HuH-7.5 (cell line): Measurements from ENCODE around the gene KRT85.

Experiments used
- DNase-seq: peaks from one replicate; pipeline ENCODE4 v3.0.0; 2011; ENCODE audit warnings: low spot score

Gene KRT85

DNA sequence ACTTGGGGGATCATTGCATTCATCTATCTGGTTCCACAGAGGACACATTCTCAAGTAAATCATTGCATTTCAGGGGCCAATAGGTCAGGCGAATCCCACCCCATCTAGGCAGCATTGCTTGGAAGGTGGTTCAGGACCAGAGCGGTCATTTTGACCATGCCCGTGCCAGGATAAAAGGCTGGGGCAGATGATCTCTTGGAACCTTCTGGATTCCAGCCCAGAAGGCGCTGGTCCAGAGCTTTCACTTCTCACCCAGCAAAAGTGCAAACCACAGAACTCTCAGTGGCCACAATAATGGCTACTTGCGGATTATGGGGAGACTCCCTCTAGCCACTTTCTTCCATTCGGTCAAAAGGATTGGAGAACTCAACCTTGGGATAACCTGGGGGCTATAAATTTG lies 595 bp upstream of the KRT85 start:
- no peak for DNase-seq

DNA sequence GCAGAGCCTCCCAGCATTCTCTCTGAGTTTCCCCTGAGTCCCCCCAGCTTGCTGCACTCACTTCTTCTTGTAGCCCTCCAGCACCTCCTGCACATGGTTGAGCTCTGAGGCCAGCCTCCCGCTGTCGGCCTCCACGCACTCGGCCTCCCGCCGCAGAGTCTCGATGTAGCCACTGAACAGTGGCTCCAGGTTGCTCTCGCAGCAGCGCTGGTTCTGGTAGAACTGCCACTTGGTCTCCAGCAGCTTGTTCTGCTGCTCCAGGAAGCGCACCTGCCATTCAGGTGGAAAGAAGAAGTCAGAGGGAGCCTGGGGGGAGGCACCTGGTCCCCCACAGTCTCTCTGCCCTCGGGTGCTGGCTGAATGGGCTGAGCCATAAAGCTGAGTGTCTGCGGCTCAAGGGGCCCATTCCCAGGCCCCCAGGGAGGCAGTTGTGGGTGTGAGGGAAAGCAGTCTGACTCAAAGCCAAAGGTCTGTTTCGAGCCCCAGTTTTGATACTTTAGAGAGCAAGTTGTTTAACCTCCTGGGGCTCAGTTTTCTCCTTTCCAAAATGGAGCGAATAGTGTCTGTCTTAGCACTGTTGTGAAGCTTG lies 2.3 kb downstream of the KRT85 start:
- DNase-seq, result no peak

DNA sequence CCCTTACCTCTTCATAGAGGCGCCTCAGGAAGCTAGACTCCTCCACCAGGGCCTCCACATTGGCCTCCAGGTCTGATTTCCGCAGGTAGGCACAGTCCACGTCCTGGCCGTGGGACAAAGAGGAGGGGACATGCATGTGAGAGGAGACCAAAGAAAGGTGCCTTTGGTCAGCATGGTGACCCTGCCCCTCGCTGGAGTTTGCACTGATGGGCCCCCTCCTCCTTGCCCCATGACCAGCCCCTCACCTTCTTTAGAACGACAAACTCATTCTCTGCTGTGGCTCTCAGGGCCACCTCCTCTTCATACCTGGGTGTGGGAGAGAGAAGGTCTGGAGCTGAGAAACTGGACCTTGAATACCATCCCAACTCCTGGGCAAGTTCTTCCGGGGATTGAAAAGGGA lies 3.2 kb downstream of the KRT85 start:
- DNase-seq, result no peak

DNA sequence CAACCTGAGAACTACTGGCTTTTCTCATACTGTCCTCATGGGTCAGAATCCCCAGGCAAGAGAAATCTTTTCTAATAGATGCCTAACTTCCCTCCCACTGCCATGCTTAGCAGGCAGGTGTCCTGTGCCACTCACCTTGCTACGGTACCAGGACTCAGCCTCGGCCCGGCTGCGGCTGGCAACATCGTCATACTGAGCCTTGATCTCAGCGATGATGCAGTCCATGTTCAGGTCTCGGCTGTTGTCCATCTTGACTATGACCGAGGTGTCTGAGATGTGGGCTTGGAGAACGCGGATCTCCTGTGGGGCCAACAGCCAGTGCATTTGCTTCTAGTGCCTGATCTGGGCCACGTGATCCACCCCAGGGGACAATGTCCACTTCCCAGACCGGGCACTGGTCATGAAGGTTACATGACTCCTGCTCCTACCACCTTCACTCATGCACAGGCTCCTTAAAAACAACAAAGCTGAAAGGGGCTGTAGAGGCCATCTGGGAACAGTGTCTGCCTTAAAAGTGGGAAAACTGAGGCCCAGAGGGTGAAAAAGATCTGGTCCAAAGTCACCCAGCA lies 4.1 kb downstream of the KRT85 start:
- no peak for DNase-seq

DNA sequence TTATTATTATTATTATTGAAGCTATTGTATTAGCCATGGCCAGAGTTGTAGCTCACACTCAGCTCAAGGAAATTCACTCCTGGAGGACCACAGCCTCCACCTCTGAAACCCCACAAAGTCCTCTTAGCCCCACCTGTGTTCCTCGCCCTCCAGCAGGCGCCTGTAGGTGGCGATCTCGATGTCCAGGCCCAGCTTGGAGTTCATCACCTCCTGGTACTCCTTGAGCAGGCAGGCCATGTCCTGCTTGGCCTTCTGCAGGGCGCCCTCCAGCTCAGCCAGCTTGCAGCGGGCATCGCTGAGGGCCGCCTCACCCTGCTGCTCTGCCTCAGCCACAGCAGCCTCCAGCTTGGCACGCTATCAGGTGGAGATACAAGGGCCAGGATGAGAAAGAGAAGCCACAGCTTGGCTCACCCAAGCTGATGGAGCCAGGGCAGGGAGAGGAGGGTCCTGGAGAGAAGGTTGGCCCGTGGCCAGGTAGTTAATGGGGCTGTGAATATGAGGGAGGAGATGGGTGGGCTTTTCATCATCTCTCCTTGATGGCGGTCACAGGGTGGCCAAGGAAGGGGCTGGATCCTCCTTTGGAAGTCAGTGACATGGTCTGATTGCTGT lies 5.1 kb downstream of the KRT85 start:
- no peak for DNase-seq

DNA sequence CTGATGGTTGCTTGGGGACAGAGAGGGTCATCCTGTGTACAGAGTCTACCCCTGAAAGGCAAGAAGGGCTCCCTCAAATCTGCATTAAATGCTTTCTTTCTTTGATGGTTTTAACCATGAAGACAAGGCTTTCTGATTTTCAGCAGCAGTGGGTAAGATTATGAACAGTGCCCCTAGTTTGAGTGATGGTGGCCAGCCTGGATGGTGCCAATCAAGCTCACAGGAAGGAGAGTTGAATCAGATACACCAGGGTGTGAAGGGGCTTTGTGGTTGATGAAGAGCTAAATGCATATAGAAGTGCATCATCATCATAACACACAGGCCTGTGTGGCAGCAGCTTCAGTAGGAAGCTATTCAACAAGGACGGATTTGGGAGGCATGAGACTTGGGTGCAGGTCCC lies 5.7 kb downstream of the KRT85 start:
- DNase-seq, result no peak

DNA sequence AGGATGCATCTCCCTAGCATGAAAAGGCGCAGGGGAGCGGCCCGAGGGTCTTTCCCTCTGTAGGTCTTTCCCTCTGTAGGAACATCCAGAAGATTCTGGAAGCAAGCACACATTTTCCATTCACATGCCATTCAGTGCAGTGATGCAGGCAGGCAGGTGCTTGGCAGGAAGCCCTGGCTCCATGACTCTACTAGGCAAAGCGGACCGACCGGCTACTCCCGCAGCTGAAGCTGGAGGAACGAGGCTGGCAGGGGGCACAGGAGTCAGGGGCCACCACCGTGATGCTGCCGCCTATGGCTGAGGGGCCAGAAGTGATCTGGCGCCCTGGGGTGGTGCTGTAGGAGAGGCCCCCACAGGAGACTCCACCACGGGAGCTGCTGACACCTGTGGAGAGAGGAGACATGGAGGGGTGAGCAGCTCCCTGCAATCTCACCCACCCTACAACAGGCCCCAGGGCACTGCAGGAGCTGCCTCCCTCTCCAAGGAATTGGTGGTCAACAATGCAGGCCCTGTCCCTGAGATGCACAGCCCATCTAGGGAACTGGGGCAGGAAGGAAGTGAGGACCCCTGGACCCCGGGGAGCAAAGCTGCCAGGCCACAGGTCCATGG lies 6.5 kb downstream of the KRT85 start:
- DNase-seq, result no peak

DNA sequence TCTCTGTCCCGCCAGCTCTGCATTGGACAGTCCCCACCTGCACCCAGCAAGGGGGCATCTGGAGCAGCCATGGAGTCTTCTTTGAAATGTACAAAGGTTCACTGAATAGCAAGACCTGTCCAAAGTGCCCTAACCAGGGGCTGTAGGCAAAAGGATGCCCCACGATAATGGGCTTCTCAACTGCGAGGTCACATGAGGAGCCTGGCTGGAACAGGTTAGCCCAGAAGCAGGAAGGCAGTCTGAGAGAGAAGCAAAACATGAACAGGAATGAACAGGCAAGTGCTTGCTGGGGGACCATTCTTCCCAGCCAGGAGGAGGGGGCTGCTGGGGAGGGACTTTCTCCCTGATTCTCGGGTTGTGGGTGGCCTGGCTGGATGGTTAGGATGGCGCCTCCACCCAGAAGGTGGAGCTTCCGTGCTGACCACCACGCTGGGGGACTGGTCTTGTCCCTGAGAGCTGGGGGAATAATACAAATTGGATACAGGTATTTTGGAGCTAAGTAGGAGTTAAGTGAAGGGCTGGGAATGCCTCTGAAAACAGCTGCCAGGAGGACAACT lies 7.1 kb downstream of the KRT85 start:
- no peak for DNase-seq

DNA sequence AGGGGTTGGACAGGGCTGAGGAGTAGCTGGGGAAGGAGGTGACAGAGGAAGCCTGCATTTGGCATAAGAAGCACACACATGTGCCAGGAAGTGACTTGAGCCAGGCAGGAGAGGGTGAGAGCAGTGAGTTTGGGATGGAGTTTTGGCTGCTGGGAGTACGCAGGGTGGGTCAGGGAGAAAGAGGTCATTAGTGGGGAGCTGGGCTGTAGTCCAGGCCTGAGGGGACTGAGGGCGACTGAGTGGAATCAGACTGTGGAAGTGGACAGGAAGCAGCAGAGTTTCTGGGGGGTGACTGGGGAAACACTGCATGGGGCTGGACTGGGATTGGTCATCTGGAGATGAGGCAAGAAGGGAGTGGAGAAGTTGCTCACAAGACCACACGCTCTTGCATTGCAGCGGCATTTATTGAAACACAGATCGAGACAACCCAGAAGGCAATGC lies 7.6 kb downstream of the KRT85 start:
- DNase-seq, result no peak

DNA sequence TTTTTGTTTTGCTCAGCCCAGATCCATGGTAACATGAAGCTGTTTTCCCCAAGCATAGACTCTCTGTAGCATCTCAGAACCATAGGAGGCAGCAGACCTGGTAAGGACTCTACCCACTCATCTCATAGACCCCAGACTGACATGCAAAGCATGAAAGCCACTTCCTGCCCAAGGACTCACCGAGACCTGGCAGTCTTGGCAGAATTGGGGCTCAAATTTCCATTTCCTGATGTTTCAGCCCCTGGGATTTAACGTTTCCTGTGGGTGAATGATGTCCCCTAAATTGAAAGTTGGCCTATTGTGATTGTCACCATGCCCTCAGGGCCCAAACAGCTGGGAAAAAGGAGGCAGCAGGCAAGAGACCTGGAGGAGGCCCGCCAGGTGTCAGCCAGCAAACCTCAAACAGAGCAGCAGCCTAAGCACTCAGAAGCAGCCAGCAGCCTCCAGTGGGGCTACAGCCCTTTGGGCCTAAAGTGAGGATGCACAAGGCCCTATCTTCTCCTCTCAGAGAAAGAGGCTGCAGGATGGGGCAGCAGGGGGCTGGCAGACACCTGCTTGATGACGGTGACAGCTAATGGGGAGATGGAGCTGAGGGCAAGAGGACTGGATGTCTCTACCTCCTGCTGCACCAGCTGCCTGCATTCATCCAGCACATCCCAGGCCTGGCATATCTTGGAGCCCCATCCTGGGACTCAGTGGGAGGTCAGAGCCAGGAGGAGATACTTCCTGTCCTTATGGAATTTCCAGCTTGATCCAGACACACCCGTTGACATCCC lies 8.5 kb downstream of the KRT85 start:
- DNase-seq, result no peak

DNA sequence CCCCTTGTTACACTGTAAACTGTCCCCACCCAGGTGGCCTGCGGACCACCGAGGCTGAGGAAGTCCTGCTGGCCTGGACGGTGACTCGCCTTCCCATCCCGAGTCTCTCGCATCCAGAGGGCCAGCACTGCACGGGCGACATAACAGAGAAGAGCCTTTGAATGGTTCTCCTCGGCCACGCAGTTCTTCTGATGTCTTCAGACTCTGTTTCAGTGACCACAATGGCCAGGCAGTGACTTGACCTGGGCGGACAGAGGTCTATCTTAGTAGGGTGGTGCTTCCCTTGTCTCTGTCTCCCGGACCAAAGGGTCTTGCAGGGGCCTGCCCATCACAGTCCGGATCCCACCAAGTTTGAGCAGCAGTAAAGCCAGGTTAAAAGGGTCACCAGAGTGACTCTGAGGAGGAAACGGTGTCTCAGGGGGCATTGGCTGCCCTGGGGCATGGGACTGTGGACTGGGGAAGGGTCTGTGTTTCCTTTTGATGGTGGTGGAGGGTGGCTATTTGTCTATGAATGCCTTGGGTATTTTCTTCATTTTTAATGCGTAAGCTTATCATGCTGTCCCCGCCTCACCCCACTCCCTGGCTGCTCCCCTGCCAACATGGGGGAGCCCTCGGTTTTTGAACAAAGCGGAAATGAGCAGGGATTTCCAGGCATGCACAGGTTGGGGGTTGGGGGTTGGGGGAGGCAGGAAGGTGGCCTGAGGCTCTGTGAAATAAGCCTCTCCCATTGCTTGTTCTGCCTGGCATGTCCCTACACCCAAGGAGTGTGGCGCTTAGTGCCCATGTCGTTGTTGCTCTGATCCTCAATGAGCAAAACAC lies 10.3 kb downstream of the KRT85 start:
- DNase-seq, result no peak

DNA sequence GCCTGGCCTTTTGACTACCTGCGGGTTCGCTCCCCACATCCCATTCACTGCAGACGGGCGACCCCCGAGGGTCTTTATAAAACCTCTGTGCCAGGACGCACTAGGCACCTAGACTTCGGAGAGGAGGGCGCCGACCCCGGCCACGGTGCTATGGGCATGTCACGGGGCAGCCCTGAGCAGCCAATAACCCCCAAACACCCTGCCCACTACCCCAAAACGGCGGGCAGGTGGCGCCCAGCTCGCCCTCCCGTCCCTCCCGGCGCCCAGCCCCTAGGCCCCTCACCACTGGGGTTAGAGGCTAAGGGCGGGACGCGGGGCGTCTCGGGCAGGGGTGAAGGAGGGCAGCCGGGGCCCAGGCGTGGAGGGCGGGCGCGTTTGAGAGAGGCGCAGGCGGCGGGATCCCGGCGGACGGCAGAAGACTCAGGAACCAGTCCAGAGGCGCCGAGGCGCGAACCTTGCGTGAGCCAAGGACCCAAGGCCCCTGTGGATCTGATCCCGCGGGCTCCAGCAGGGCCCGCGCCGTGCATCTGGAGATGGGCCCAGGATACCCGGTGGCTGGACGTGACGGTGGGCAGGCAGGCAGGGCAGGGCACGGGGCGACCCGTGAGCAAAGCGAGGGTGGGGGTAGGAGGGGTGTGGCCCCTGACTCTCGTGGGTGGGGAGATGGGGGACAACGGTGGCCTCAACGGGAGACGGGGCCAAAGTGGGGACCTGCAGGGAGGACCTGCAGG lies 11.1 kb downstream of the KRT85 start:
- no peak for DNase-seq

DNA sequence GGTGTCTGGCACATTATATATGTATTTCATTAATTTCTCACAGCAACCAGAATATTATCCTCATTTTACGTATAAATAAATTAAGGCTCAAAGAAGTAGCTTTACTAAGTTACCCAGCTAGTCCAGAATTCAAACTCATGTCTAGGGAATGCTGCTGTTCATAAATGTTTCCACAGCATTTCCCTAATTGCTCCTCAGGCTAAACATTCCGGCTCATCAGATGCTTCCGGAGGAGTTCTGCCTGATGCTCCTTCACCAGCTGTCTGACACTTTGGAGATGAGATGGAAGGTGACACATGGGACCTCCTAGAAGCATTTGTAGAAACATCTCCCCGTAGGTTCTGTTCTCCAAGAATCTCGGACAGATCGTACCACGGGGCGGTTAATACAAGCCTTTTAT lies 12.1 kb downstream of the KRT85 start:
- DNase-seq, result no peak

DNA sequence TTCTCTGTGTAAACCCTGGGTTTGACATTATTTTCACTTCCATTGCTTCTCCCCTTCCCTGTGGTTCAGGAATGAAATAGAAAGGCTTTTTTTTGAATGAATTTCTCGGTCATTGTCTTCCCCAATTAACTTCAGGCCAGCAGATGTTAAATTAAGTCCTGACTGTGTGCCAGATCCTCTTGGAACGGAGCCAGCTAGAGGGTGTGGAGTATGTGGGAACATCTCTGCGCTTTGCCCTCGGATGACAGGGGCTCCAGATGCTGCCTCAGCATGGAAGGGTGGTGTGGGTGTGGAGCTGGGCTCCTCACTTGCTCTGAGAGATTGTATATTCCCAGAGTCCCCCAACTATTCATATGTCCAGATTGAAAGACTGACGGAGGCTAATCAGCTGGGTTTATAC lies 13.1 kb downstream of the KRT85 start:
- DNase-seq, result no peak

DNA sequence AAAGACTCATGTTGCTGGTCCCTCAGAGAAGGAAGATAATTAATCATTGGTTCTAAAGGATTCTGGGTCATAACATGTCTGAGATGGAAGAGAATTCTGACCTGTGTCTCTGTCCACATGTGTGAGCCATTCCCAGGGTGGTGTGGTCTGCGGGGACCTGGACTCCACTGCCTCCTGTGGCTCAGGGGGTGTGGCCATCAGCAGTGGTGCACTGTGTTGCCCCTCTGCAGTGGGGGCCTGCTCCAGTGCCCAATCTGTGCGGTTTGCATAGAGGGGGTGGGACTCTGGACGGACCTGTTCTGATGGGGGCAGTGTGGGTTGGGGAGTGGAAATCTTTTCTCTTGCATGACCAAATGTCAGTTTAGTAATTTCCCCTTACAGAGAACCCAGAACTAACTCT lies 13.5 kb downstream of the KRT85 start:
- DNase-seq, result no peak

DNA sequence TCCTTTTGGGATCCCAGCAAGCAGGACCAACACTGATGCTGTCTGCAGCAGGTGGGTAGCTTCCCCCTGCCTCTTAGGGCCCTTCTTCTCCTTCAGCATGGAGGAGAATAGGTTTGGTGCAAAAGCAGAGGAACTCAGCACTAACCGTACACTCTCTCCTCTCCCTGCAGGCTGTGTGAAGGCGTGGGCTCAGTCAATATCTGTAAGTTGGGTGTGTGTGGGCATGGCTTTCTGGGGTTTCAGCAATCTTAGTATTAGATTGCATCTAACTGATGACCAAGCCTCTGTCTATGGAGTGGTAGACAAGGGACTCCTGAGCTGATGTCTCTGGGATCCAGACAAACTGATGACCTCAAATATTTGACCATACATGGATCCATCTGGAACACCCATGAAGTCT lies 14.3 kb downstream of the KRT85 start:
- no peak for DNase-seq

DNA sequence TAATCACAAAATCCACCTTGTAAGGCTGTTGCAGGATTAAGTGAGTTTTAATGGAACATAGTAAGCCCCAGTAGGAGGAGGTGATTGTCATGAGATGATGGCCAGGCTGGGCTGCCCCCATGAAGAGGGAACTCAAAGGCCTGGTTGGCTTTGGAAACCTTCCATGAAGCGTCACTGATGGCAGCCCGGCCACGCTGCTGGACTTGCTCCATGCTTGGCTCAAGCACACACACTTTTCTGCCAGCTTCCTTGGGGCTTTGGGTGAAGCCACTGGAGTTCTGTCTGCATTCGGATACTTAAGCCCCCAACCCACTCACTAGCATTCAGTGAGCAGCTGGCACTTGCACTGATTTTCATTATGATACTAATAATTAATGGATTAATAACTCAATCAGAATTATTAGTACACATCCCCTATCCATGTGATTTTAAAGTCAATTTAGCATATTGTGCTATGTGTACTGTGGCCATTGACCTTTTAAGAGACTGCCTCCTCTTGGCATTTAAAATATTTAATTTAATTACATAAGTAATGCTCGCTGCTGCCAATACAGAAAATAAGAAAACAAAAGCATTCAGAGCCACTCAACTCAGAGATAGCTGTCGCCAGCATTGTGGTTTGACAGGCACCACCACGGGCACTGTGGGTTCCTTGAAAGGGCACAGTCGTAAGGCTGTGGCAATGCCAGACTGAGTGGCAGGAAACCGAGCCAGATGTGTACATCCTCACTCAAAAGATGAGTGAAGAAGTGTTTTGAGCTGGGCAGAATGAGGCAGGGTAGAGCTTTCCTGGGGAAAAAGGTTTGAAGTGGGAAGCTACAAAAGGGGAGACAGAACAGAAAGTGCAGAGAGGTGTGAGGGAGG lies 15.9 kb downstream of the KRT85 start:
- DNase-seq, result no peak

DNA sequence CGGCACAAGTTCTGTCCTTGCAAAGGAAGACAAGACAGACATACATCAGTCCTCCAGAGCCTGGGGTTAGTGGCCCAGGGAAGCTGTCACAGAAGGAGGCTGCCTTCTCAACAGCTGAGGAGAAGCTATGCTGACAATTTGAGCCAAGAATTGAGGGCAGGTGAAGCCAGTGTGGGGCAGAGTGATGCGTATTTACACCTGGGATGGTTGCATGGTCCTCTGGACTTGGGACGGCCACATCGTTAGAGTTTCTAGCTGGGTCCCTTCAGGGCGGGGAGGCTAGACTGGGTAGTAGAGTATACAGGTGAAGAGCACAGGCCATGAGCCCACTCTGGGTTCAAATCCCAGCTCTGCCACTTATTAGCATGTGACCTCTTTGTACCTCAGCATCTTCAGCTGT lies 16.5 kb downstream of the KRT85 start:
- no peak for DNase-seq

DNA sequence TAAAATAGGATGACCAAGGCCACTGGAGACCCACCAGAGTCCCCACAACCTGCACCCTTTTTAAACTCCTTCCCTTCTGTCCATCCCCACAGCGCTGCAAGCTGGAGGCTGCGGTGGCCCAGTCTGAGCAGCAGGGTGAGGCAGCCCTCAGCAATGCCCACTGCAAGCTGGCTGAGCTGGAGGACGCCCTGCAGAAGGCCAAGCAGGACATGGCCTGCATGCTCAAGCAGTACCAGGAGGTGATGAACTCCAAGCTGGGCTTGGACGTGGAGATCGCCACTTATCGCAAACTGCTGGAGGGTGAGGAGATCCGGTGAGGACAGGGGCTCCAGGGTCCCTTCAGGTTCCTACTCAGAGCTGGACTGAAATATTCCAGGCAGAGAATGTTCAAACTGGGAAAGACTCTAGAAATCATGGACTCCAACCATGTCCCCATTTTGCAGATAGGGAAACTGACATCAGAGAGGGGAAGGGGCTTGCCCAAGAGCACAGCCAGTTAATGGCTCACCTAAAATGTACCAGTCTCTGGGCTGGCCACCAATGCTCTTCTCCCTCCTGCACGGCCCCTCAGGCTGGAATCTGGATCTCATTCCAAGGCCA lies 17.2 kb downstream of the KRT85 start:
- DNase-seq, result no peak

DNA sequence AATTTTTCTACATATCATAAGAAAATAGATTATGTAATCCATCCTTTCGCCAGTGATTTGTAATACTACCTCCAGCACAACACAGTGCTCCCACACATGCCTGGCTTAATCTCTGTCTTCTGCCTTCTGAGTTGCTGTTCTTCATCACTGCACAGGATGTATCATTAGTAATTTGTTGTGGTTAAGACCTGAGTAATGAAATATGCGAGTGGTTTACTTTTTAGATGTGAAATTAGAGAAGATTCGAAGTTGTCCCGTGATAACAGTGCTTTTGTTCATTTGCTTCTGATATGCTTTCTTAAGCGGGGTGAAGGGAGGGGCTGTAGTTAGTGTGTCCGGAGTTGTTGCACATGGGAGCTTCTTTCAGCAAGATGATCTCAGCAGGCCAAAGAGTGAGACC lies 18.1 kb downstream of the KRT85 start:
- no peak for DNase-seq
